HepG2 (cell line): ENCODE measurements around the gene WRAP73. TPM values are rescaled to one million over a fixed set of nuclear protein-coding genes. Genes with fewer than 3 reads are reported as not detected.

Source experiments
- BHLHE40 ChIP-seq: IDR thresholded peaks from 2 replicates; pipeline ENCODE4 v1.6.1; 2011; ENCODE audit warnings: low read length, improper control_type of control experiment
- CEBPG ChIP-seq: IDR thresholded peaks from 2 replicates; pipeline ENCODE4 v1.6.1; 2016
- CHD2 ChIP-seq: IDR thresholded peaks from 2 replicates; pipeline ENCODE4 v1.6.1; 2011; ENCODE audit warnings: low read depth, low read length, improper control_type of control experiment
- FOSL2 ChIP-seq: sonication (generic); formaldehyde crosslinking; IDR thresholded peaks from 2 replicates; pipeline ENCODE4 v1.4.0; 2020; ENCODE audit warnings: missing genetic modification reagents
- HOXA3 ChIP-seq: sonication (generic); formaldehyde crosslinking; IDR thresholded peaks from 2 replicates; pipeline ENCODE4 v1.5.0; 2020; ENCODE audit warnings: missing genetic modification reagents
- JUNB ChIP-seq: sonication (generic); formaldehyde crosslinking; IDR thresholded peaks from 2 replicates; pipeline ENCODE4 v1.8.0; 2022; ENCODE audit warnings: missing genetic modification reagents, mild to moderate bottlenecking, borderline replicate concordance
- KAT8 ChIP-seq: IDR thresholded peaks from 2 replicates; pipeline ENCODE4 v1.6.1; 2016; ENCODE audit warnings: missing genetic modification reagents, missing compliant biosample characterization
- KLF12 ChIP-seq: sonication (generic); formaldehyde crosslinking; IDR thresholded peaks from 2 replicates; pipeline ENCODE4 v1.4.0; 2020; ENCODE audit warnings: missing genetic modification reagents, borderline replicate concordance
- MEF2D ChIP-seq: sonication (generic); formaldehyde crosslinking; IDR thresholded peaks from 2 replicates; pipeline ENCODE4 v1.5.1; 2020; ENCODE audit warnings: mild to moderate bottlenecking, missing genetic modification reagents
- MTA1 ChIP-seq: sonication (generic); formaldehyde crosslinking; IDR thresholded peaks from 2 replicates; pipeline ENCODE4 v1.4.0; 2020; ENCODE audit warnings: missing genetic modification reagents, mild to moderate bottlenecking, borderline replicate concordance
- MXI1 ChIP-seq: IDR thresholded peaks from 3 replicates; pipeline ENCODE4 v1.6.1; 2012; ENCODE audit warnings: low read depth, low read length, inconsistent platforms, borderline replicate concordance
- NR2C2 ChIP-seq: sonication (generic); formaldehyde crosslinking; IDR thresholded peaks from 2 replicates; pipeline ENCODE4 v1.4.0; 2020; ENCODE audit warnings: missing genetic modification reagents, mild to moderate bottlenecking, moderate library complexity, borderline replicate concordance
- SP2 ChIP-seq: sonication (generic); formaldehyde crosslinking; IDR thresholded peaks from 2 replicates; pipeline ENCODE4 v1.5.1; 2020; ENCODE audit warnings: mild to moderate bottlenecking, missing genetic modification reagents
- THAP11 ChIP-seq: IDR thresholded peaks from 2 replicates; pipeline ENCODE4 v1.6.1; 2016; ENCODE audit warnings: missing biosample characterization, missing genetic modification reagents
- ZFP91 ChIP-seq: sonication (generic); formaldehyde crosslinking; IDR thresholded peaks from 2 replicates; pipeline ENCODE4 v1.9.0; 2022; ENCODE audit warnings: missing genetic modification reagents, mild to moderate bottlenecking, borderline replicate concordance
- ZNF160 ChIP-seq: sonication (generic); formaldehyde crosslinking; IDR thresholded peaks from 2 replicates; pipeline ENCODE4 v1.8.0; 2022; ENCODE audit warnings: mild to moderate bottlenecking, inconsistent platforms, missing genetic modification reagents
- ZNF234 ChIP-seq: sonication (generic); formaldehyde crosslinking; conservative IDR thresholded peaks from 2 replicates; pipeline ENCODE4 v1.5.1; 2020; ENCODE audit warnings: mild to moderate bottlenecking, missing genetic modification reagents
- ZNF333 ChIP-seq: sonication (generic); formaldehyde crosslinking; IDR thresholded peaks from 2 replicates; pipeline ENCODE4 v1.4.0; 2020; ENCODE audit warnings: mild to moderate bottlenecking, missing genetic modification reagents, borderline replicate concordance
- ZNF367 ChIP-seq: sonication (generic); formaldehyde crosslinking; IDR thresholded peaks from 2 replicates; pipeline ENCODE4 v1.4.0; 2020; ENCODE audit warnings: missing genetic modification reagents, borderline replicate concordance
- ZNF383 ChIP-seq: sonication (generic); formaldehyde crosslinking; IDR thresholded peaks from 2 replicates; pipeline ENCODE4 v1.4.0; 2020; ENCODE audit warnings: missing genetic modification reagents, mild to moderate bottlenecking, borderline replicate concordance
- ZNF678 ChIP-seq: sonication (generic); formaldehyde crosslinking; IDR thresholded peaks from 2 replicates; pipeline ENCODE4 v1.4.0; 2020; ENCODE audit warnings: mild to moderate bottlenecking, missing genetic modification reagents
- ZSCAN20 ChIP-seq: sonication (generic); formaldehyde crosslinking; IDR thresholded peaks from 2 replicates; pipeline ENCODE4 v1.4.0; 2020; ENCODE audit warnings: missing genetic modification reagents, mild to moderate bottlenecking, borderline replicate concordance
- polyA plus RNA-seq, 8 experiments: library from polyadenylated mRNA; depleted of rRNA in 3 of 8; stranded (reverse) in 7 of 8; unstranded in 1 of 8; fragments of >200 nt; fragmentation: Illumina TruSeq in 4 of 8; extraction: Trizol in 4 of 8; gene quantifications; 2 replicates each; pipeline versions ENCODE4 v1.2.1 to v1.2.3, GENCODE V29; 2011 to 2016; ENCODE audit warnings: low read depth in 4 of 8, missing spikeins in 1 of 8, mixed read lengths in 1 of 8; ENCODE audit not compliant: insufficient read depth in 1 of 8
- total RNA-seq, 5 experiments: library from RNA; depleted of rRNA; stranded (reverse); fragments of >200 nt; fragmentation: Illumina TruSeq; extraction: Trizol; gene quantifications; 2 replicates each; pipeline ENCODE4 v1.2.3, GENCODE V29; 2016; ENCODE audit warnings: low read depth in 1 of 5
- TF ChIP-seq, protein P1 (sequence below): sonication (generic); formaldehyde crosslinking; IDR thresholded peaks from 2 replicates; pipeline ENCODE4 v1.5.1; 2020; ENCODE audit warnings: mild to moderate bottlenecking, moderate library complexity, missing genetic modification reagents
- TF ChIP-seq, protein P2 (sequence below): fragments of 450-650 bp; IDR thresholded peaks from 2 replicates; pipeline ENCODE4 v1.6.1; 2016

The WRAP73 gene
- total and polyA plus RNA-seq, 2 of the 13 experiments (the other 11 are each of a cell fraction or from before 2014, with no cell fraction given) = 18.1 to 40.4 TPM

- TF ChIP-seq, protein P1, sequence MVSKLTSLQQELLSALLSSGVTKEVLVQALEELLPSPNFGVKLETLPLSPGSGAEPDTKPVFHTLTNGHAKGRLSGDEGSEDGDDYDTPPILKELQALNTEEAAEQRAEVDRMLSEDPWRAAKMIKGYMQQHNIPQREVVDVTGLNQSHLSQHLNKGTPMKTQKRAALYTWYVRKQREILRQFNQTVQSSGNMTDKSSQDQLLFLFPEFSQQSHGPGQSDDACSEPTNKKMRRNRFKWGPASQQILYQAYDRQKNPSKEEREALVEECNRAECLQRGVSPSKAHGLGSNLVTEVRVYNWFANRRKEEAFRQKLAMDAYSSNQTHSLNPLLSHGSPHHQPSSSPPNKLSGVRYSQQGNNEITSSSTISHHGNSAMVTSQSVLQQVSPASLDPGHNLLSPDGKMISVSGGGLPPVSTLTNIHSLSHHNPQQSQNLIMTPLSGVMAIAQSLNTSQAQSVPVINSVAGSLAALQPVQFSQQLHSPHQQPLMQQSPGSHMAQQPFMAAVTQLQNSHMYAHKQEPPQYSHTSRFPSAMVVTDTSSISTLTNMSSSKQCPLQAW (CRISPR knock-in tag) = 0 out of 2 replicates have a peak, but pooled peaks have one; percentile 27
- TF ChIP-seq SP2 (CRISPR knock-in tag) = peak; percentile 92
- TF ChIP-seq ZNF333 (CRISPR knock-in tag) = no peak
- TF ChIP-seq HOXA3 (CRISPR knock-in tag) = peak; percentile 84
- TF ChIP-seq ZSCAN20 = 0 out of 2 replicates have a peak, but pooled peaks have one; percentile 20
- TF ChIP-seq ZNF383 (CRISPR knock-in tag) = no peak
- 0 out of 2 replicates have a peak, but pooled peaks have one; percentile 55 for TF ChIP-seq ZNF678 (CRISPR knock-in tag)
- peak; percentile 90 for TF ChIP-seq THAP11 (CRISPR knock-in tag)
- TF ChIP-seq, protein P2, sequence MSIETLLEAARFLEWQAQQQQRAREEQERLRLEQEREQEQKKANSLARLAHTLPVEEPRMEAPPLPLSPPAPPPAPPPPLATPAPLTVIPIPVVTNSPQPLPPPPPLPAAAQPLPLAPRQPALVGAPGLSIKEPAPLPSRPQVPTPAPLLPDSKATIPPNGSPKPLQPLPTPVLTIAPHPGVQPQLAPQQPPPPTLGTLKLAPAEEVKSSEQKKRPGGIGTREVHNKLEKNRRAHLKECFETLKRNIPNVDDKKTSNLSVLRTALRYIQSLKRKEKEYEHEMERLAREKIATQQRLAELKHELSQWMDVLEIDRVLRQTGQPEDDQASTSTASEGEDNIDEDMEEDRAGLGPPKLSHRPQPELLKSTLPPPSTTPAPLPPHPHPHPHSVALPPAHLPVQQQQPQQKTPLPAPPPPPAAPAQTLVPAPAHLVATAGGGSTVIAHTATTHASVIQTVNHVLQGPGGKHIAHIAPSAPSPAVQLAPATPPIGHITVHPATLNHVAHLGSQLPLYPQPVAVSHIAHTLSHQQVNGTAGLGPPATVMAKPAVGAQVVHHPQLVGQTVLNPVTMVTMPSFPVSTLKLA = peak; percentile 75
- no peak for TF ChIP-seq ZNF367 (CRISPR knock-in tag)
- TF ChIP-seq NR2C2 (CRISPR knock-in tag) = peak; percentile 54
- 0 out of 2 replicates have a peak, but pooled peaks have one; percentile 15 for TF ChIP-seq CEBPG (CRISPR knock-in tag)
- peak; percentile 80 for TF ChIP-seq KAT8 (CRISPR knock-in tag)
- peak; percentile 86; the same call in 1 of the 2 replicates for TF ChIP-seq KLF12 (CRISPR knock-in tag)
- TF ChIP-seq BHLHE40 = peak; percentile 65
- TF ChIP-seq MXI1 = peak; percentile 75; the same call in 1 of the 3 replicates
- 0 out of 2 replicates have a peak, but pooled peaks have one; percentile 32 for TF ChIP-seq MTA1 (CRISPR knock-in tag)
- TF ChIP-seq FOSL2 (CRISPR knock-in tag) = peak; percentile 25; the same call in 1 of the 2 replicates
- TF ChIP-seq JUNB (CRISPR knock-in tag) = no peak
- peak; percentile 65; the same call in 1 of the 2 replicates for TF ChIP-seq ZFP91 (CRISPR knock-in tag)
- peak; percentile 79 for TF ChIP-seq CHD2
- 0 out of 2 replicates have a peak, but pooled peaks have one; percentile 47 for TF ChIP-seq ZNF160
- 0 out of 2 replicates have a peak, but pooled peaks have one; percentile 70 for TF ChIP-seq MEF2D
- TF ChIP-seq ZNF234 (CRISPR knock-in tag) = no peak
These were observed 25.4 kb downstream of the WRAP73 start, which contains the start of gene TPRG1L (continued) for GRCh38 chr1:3624200-3625136.
